Astrocyte of the hippocampus (primary cell): ENCODE data around the gene PCYT2.
A peak's percentile ranks its signal among the peaks of the same experiment; 100 is the strongest.

Experiments used
- DNase-seq: peaks from one replicate; pipeline ENCODE4 v3.0.0; 2011; ENCODE audit warnings: low read depth, low spot score

The PCYT2 gene

DNA sequence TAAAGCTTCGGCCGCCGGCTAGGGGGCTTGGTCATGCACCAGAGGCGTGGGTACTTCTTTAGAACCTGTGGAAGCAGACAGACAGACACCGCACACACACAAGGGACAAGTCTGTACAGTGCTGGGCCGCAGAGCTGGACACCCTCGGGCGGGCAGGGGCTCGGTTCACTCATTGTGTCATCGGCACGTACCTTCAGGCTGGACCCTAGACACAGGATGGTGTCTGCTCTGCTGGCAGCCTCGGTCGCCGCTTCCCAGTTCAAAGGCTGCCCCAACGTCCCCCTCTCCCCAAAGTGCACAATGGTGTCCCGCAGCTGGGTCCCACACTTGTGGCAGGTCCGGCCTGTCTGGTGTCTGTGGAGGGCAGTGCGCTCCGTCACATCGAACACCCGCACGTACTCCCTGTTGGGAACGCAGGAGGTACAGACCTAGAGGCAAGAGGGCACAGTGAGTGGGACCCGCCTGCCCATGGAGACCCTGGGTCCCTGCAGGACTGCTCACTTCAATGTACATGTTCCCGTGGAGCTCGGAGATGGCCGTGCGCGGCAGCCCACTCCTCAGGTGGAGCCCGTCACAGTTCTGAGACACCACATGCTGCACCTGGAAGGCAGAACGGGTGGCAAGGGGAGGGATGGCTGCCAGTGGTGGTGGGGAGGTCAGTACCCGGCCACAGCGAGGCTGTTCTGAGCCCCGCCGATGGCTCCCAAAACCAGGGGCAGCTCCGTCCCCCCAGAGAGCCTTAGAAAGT is 3.1 kb upstream of the PCYT2 start:
- no peak for DNase-seq

DNA sequence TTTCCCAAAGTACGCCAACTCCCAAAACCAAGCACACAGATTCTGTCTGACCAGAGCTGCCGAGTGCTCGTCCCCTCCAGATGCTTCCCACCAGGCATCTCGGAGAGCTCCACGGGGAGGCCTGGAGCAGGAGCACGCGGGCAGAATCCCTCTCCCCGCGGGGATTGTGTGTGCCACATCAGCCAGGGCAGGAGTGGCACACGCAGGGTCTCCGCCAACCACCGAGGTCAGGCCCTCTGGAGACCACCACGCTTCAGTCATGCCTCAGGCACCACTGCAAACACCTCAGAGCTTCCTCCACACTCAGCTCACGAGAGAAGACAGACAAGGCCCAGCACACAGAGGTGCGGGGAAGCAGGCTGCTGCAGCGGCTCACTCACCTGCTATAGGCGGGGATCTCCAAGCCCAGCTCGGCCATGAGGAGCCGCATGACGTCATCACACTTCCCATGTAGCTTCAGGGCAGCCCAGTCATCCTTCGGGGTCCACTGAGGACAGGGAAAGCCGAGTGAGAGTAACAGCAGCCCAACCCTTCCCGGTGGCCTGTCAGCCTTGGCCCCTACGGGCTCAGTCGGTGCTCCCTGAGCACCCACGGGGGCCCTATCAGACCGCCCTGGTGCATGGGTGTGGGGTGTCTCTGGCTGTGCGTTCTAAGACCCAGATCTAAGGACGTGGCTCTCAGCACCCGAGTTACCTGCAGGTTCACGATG is 2.3 kb upstream of the PCYT2 start:
- no peak for DNase-seq

DNA sequence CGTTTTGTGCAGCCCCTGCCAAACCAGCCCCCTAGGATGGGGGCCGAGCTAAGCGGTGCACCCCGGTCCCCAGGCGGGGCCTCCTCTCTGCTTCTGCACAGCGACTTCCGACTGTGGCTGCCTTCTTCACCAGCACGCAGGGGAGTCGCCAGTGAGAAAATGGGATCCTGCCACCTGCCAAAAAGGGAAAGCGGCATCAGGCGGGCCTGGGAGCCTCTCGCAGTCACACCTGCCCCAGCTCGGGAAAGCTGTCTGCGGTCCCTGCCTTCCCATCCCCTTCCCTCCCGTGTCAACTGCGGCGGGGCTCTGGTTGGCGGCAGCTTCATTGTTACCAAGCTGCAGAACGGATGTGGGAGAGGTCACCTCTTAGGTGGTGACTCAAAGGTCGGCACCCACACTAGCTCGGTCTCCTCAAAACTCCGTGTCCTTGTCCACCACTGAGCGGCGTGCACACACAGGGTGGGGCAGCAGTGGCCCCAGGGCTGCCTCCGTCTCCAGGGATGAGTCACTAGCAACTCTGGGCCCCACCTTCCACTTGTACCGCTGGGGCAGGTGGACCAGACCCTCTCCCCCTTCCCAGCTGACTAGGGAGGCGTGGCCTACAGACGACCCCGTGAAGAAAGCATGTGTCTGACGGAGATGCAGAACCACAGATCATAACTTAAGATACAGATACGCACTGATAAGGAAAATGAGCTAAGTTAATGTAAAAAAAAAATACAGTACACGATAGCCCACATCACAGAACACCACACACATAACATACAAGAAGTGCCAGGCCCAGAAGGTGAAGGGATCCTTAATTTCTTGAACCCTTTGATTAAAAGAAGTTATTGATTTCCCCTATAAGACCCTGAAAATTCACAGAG is 1.5 kb upstream of the PCYT2 start:
- no peak for DNase-seq

DNA sequence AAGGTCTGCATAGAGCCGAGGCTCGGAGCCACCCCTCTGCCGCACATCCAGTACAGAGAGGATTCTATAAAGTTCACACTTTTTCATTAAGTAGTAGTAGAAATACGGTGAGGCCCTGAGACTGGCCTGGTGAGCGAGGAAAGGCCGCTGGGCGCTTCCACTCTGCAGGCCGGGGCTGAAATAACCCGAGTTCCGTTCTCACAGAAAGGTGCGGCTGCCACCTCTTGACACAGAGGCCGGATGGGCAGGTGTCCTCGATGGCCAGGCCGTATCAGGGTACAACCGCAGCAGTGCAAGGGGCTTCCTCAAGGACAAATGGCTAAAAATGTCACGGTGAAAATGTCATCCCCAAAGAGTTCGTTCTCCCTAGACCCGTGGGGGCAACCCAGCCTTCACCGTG is 770 bp upstream of the PCYT2 start:
- DNase-seq, result no peak

DNA sequence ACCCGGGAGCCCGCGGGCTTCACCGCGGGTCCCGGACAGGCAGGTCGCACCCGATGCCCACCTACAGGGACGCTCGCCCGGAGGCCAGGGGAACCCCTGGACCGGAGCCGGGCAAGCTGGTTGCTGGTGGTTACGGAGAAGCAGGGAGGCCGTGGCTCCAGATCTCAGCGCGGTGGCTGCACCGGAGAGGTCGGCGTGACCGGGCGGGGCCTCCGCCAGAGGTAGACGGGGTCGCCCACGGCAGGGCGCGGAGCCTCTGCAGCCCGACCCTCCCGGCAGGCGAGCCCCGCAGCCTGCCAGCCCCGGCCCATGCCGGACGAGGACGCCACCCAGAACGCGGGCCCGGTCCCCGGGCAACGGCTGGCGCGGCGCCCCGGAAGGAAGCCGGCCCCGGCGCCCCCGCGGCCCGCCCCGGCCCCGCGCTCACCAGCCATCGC is 341 bp downstream of the PCYT2 start:
- DNase-seq, result peak; percentile 54

DNA sequence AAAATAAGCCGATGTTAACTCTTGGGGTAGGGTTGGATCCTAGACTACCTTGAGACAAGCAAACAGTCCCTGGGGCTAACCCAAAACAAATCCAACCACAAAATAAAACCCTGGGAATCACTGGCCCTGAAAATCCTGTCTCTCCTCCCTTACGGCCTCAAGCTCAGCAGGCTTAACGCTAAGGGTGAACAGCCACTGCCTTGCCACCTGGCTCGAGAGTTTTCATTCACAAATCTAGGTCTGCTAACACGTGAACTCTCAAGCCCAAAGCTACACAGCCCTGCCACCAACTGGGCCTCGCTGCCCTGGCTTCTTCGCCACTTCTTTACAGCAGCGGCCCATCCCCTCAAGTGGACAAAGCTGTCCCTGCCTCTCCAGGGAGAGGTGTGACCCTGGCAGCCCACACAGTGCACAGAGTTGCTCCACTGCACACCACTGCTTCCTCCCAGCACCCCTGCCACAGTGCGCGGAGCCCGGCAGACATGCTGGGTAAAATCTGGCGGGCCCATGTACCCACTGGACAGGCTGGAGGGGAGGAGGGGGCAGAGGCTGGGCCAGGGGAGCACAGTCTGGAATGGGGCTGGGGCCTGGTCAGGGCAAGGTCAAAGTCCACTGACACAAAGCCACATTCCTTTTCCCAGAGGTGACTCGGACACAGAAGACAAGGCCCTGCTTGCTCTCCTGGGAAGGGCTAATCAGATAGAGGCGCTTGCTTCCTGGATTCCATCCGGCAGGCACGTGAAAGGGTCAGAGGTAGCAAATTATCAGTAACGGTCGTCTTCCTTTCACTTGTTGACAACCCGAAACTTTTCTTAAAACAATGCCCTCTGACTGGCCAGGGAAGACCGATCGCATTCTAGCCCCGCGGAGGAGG is 996 bp downstream of the PCYT2 start:
- peak; percentile 34 for DNase-seq

DNA sequence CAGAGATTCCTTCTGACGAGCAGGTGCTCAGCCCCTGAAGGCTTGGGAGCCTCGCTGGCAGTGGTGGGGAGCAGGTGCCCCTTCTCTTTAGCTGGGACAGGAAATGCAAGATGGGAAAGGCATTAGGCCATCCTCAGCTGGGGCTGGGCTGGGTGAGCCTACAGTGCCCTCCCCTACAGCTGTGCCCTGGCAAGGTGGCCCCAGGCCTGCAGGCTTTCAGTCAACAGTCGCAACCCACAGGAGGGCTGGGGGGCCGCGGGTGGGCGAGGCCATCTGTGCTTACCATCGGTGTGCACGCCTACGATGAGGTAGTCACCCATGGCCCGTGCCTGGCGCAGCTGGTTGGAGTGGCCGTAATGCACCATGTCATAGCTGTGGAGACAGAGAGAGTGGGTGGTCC is 2.0 kb downstream of the PCYT2 start:
- DNase-seq, result no peak

DNA sequence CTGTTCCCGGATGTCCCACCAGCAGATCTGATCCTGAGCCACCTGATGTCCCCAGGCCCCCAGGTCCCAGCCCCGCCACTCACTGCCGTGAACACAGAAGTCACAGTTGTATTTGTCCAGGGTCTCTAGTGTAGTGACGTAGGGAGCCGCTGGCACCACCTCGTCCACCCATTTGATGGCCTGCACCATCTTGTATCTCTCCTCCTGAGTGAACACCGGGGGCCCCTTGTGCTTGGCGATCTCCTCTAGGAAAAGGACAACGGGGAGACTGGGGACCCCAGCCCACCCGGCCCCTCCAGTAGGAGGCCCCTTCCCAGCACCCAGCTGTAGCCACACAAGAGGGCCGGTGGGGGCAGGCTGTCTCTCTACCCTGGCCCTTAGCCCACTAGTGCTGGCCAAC is 2.4 kb downstream of the PCYT2 start:
- DNase-seq, result no peak

DNA sequence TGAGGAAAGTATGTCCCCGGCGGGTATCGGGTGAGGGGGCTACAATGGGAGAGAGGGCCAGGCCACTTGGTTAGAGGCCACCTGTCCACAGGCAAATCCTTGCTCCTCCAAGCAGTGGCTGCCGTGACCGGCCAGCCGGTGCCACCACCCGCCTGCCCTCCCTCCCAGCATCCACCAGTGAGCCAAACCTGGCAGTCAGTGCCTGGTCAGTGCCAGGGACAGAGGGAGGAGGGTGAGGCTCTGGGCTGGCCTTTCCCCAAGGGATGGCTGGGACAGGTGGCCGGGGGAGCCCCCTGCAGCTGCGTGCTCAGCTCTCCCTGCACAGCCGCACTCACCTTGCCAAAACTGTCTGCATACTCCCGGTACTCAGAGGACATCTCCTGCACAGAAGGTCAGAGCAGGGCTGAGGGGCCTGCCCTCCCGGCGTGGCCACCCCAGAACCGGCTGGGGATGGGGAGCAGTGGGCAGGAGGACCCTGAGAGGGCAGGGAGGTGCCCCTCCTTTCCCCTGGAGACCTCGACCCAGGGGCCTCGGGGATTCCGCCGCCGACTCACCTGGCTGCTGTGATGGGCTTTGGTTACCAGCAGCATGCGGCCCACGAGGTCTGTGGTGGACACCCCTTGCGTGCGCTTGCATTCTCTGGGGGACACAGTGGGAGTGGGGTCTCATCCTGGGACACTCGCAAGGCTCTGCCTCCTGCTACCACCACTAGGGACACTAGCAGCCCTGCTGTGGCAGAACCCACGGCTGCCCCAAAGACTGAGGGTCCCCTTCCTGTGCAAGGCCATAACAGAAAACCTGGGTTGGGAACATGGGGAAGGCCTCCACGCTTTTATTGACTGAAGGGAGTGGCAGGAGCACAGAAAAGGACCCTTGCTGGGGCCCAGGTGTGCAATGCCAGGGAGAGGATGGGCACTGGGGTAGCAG is 3.7 kb downstream of the PCYT2 start:
- DNase-seq, result no peak

DNA sequence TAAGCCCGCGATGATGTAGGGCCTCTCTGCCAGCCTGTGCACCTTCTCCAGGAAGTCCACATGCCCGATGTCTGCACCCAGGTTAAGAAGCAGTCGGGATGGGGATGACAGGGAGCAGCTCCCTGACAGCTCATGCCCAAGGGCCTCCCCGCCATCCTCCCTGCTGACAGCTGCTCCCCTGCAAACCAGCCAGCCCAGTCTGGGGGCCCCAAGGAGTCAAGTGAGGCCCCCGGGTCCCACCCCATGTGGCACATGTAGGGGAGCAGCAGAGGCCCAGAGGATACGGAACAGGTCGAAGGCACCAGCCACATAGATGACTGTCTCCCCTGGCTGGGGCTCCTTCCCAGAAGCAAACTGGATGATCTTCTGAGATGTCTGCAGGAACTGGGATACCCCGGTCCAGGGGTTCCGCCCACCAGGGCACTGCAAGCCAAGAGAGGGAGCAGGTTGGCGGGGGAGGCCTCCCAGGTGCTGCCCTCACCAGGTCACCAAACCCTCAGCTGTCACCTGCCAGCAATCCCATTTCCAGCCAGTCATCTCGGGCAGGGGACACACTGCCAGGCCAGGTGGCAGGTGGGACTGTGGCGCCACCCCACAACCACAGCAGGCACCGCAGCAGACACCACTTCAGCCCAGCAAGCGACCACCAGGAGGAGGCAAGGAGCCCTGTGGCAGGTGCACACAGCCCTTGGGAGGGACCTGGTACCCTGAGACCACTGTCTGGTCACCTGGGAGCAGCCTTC is 4.6 kb downstream of the PCYT2 start:
- no peak for DNase-seq

DNA sequence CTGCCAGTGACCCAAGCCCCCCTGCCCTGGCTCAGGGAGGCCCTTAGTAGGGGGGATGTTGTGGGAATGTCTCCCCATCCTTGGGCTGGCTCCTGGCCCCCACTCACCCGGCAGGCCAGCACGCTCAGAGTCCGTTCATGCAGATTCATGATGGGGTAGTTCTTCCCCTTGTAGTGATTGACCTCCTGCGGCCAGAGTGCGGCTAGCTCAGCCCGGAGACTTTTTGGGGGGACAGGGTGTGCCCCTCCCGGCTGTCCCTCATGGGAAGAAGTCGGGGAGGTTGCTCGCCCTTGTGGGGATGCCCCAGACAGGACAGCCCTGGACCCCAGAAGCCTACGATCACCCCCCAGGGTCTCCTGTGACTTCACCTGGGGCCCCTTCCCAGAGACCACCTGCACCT is 5.2 kb downstream of the PCYT2 start:
- no peak for DNase-seq

DNA sequence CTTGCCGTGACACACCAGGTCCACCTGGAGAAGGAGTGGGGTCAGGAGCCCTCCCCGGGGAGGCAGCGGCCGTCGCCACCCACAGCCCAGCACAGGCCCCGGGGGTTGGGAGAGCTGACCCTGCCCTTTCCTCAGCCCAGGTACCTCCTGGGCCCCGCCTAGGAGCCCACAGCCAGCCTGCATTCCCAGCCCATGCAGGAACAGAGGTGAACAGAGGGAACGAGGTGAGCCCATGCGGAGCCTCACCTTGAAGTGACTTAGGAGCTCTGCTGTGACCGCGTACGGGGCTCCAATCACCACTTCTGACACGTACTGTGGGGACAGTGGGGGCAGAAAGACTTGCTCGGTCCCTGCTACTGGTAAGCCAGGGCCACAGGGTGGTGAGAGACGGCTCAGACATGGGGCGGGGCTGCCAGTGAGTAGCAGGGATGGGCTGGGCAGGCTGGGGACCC is 5.7 kb downstream of the PCYT2 start:
- no peak for DNase-seq

DNA sequence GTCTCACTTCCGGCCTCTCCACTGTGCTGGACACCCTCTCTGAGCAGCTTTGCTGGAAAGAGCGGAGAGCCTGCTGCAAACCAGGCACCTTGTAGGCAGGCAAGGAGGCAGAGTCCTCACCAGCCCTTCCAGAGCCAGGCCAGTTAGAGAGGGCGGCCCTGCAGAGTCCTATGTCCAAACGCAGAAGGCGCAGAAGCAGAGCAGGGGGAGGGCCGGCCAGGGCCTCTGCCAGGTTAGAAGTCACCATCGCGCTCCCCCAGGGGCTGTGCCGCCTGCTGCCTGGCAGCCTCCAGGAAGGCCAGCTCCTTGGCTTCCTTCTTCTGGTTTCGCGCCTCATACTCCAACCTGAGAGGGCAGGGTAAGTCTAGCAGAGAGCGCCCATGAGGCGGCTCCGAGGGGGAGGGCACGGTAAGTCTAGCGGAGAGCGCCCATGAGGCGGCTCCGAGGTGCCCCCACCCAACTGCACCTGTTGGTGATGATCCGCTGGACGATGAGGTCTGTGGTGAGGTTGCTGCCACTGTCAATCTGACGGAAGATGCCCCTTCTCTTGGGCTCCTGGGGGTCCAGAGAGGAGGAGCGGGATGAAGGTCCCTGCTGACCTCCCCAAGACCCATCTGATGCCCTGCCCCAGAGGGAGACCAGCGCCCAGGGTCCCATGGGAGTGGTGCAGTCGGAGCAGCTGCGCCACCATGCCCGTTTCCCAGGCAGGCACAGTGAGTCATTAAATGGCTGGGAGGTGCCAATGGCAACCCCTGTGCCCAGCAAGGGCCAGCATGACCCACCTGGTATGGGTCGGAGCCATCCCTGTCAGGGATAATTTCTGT is 6.4 kb downstream of the PCYT2 start:
- DNase-seq, result no peak

DNA sequence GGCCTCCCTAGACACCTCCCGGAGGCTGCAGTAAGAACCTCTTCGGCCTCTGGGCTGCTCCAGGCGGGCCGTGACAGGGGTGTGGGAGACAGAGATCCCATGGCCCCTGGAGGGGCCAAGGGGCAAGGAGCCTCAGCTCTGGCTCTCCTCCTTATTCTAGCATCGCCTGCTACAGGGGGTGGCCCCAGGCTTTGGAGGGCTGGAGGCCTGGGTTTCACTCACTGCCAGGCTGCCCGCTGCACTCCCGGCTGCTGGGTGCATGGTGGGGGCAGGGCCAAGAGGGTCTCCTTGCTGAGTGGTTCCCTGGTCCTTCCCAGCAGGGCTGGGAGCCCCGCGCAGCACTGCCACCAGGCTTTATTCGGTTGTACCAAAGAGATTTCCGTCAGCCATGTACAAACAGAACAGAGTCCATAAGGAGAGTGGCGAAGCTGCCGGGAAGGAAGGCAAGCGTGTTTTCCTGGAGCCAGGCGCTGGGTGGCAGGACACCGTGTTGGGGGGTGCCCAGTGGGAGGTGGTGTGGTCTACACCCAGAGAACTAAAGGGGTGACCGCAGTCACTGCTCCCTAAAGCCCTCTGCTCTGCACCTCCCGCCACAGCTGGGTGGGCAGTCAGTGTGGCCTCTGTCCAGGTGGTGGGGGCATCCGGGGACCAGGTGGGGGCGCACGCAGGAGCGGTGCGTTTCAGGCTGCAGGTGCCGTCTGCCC is 7.2 kb downstream of the PCYT2 start:
- no peak for DNase-seq

DNA sequence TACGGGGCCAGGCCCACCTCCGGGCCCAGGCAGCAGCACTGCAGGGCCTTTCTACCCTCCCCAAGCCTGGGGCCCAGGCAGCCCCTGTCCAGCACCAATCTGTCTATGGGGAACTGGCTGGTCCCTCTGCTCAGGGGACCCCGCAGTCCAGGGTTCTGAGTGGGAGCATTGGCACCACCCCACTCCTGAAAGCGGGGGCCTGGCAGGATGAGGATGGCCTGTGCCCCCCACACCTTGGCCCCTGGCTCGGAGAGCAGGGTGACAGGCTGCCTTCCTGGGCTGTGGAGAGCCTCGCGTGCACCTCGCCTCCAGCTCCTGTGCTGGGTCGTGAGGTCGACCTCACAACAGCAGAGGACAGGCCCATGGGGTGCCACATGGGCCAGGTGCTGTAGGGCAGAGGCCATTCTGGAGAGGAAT is 7.8 kb downstream of the PCYT2 start:
- no peak for DNase-seq

DNA sequence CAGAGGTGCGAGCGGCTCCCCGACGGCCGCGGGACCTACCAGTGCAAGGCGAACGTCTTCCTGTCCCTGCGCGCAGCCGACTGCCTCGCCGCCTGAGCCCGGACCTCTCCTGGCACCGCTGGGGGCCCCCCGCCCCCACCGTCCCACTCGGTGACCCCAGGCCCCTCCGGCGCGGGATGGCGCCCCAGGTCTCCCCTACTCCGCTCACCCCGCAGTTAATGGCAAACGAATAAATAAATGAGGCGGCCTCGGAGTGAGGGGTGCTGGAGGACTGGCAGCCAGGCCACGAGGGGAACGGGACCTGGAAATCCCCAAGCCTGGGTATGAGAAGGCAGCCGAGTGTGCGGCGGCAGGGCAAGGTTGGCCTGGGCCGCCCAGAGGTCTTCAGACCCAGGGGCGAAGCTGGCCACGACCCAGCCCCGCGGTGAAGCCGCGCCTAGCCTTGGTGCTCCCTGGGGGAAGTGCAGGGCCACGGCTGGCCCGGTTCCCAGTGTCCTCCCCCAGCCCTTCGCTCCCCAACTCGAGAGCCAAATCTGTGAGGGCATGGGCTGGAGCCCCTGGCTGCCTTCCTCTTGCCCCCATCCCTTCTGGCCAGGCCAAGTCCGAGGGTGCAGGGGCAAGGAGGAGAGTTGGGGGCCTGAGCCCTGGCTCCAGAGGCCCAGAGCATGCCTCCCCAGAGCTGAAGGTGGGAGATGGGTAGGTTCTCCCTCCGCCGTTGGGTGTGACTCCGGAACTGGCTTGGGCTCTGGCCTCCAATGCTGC is 8.4 kb downstream of the PCYT2 start:
- no peak for DNase-seq

DNA sequence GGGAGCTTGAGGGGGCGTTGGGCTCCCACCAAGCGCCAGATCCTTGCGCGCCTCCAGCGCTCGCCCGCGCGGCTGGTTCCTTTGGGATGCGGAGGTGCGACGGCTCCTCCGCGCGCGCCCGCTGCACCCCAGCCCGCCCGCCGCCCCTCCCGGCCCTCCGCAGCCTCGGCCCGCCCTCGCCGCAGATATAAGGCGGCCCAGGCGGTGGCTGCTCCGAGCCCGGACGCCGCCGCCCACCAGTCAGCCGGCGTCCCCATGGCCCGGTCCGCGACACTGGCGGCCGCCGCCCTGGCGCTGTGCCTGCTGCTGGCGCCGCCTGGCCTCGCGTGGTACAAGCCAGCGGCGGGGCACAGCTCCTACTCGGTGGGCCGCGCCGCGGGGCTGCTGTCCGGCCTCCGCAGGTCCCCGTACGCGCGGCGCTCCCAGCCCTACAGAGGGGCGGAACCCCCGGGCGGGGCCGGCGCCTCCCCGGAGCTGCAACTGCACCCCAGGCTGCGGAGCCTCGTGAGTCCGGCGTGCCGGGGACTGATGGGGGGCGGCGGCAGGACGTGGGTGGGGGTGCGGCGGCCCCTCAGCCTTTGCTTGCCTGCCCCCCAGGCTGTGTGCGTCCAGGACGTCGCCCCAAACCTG is 9.1 kb downstream of the PCYT2 start, which contains the start of gene NPB:
NPB (plus strand) TSS at position 216 of the 630 bp plus-strand sequence; CDS start at position 256, 40 bp downstream.
- DNase-seq, result peak; percentile 61
